RWPE2 (cell line): ENCODE data around the gene SRRM2.

Source experiments
- ATAC-seq: fragments of 200-7000 bp; cut with Tn5 transposase; 3 replicates; pipeline ENCODE4 v1.9.1; 2021; ENCODE audit warnings: low read depth
- DNase-seq: peaks from one replicate; pipeline ENCODE4 v3.0.0-alpha.2; 2020; ENCODE audit warnings: low spot score
- H3K27ac ChIP-seq: fragments of 450-650 bp; 2 replicates; pipeline ENCODE4 v1.5.1; 2017; ENCODE audit warnings: mild to moderate bottlenecking; ENCODE audit not compliant: poor library complexity, severe bottlenecking
- H3K27me3 ChIP-seq: fragments of 250-450 bp; sonication (Bioruptor Pico); 2 replicates; pipeline ENCODE4 v1.5.1; 2021; ENCODE audit warnings: mild to moderate bottlenecking, moderate library complexity; ENCODE audit not compliant: insufficient read depth, poor library complexity, severe bottlenecking
- H3K36me3 ChIP-seq: fragments of 250-450 bp; sonication (Bioruptor Pico); 2 replicates; pipeline ENCODE4 v1.5.1; 2020; ENCODE audit warnings: low read depth, mild to moderate bottlenecking, moderate library complexity
- H3K4me1 ChIP-seq: fragments of 250-450 bp; sonication (Bioruptor Pico); 2 replicates; pipeline ENCODE4 v1.5.1; 2021; ENCODE audit warnings: mild to moderate bottlenecking, moderate library complexity; ENCODE audit not compliant: insufficient read depth, poor library complexity, severe bottlenecking
- H3K4me3 ChIP-seq: fragments of 250-450 bp; sonication (Bioruptor Pico); 2 replicates; pipeline ENCODE4 v1.5.1; 2021; ENCODE audit warnings: mild to moderate bottlenecking, moderate library complexity; ENCODE audit not compliant: severe bottlenecking
- H3K9me3 ChIP-seq: fragments of 250-450 bp; sonication (Bioruptor Pico); 2 replicates; pipeline ENCODE4 v1.5.1; 2021; ENCODE audit warnings: mild to moderate bottlenecking, moderate library complexity; ENCODE audit not compliant: severe bottlenecking
- TF ChIP-seq, protein P1 (sequence below): fragments of 450-650 bp; IDR thresholded peaks from one replicate; pipeline ENCODE4 v1.5.1; 2017; ENCODE audit warnings: mild to moderate bottlenecking, moderate library complexity; ENCODE audit not compliant: poor library complexity, severe bottlenecking

SRRM2 gene

GRCh38 chr16:2783581-2784357, 31.3 kb downstream of the SRRM2 start:
- Histone ChIP-seq H3K27ac (no peak overlapping the region), H3K4me3 (no peak overlapping the region), H3K9me3 (no peaks in the 10 kb centered on the region), H3K36me3 (no peaks in the 10 kb centered on the region), H3K27me3 (peaks cover 4% of the 10 kb centered on the region), H3K4me1 (no peaks in the 10 kb centered on the region)
- TF ChIP-seq, protein P1, sequence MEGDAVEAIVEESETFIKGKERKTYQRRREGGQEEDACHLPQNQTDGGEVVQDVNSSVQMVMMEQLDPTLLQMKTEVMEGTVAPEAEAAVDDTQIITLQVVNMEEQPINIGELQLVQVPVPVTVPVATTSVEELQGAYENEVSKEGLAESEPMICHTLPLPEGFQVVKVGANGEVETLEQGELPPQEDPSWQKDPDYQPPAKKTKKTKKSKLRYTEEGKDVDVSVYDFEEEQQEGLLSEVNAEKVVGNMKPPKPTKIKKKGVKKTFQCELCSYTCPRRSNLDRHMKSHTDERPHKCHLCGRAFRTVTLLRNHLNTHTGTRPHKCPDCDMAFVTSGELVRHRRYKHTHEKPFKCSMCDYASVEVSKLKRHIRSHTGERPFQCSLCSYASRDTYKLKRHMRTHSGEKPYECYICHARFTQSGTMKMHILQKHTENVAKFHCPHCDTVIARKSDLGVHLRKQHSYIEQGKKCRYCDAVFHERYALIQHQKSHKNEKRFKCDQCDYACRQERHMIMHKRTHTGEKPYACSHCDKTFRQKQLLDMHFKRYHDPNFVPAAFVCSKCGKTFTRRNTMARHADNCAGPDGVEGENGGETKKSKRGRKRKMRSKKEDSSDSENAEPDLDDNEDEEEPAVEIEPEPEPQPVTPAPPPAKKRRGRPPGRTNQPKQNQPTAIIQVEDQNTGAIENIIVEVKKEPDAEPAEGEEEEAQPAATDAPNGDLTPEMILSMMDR: no peak
- ATAC-seq (no peak), DNase-seq (peak; percentile 31)

GRCh38 chr16:2784358-2785100, 32.1 kb downstream of the SRRM2 start:
- H3K36me3 ChIP-seq: no peaks in the 10 kb centered on the region

DNA sequence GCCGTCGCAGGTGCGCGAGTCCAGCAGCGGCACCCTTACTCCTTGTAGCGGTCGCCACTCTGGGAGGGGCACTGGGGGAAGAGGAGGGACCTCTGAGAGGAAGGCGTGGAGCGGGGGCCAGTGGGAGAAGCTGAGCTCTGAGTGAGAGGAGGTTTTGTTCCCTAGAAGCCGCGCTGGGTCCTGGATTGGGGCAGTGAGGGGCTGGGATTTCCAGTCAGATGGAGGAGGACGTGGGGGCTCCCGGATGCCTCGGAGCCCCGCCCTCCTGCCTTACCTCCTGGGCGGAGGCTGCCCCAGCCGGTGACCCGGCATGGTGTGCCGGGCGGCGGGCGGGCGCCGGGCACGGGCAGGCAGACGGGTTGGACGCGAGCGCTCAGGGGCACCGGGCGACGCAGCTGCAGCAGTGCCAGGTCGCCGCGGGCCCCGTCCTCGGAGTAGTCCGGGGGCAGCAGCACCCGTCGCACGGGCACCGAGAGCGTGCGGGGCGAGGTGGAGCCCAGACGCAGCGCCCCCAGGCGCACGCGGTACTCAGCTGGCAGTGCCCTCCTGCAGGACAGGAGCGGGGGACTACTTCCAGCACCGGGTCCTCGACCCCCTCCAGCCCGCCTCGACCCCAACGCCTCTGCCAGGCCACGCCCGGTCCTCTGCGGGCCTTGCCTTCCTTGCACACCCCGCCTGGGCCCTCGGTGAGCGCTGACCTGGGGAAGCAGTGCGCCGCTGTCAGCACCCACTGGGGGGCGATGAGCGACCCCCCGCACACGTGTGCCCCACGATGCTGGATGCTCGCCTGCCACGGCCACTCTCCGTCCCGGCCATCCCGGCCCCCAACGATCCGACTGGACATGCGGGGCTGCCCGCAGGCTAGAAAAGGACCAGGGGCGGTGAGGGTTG, 32.9 kb downstream of the SRRM2 start:
- Histone ChIP-seq H3K4me1 (no peaks in the 10 kb centered on the region), H3K4me3 (no peak overlapping the region), H3K9me3 (no peaks in the 10 kb centered on the region), H3K36me3 (no peaks in the 10 kb centered on the region), H3K27ac (no peak overlapping the region), H3K27me3 (peaks cover 4% of the 10 kb centered on the region)
- no peak for ATAC-seq
- TF ChIP-seq, protein P1: no peak
- DNase-seq: peak; percentile 58

More at GRCh38 chr16:2784358-2785100, 32.1 kb downstream of the SRRM2 start:
- Histone ChIP-seq H3K27ac (no peak overlapping the region), H3K4me3 (no peak overlapping the region), H3K27me3 (peaks cover 4% of the 10 kb centered on the region), H3K9me3 (no peaks in the 10 kb centered on the region), H3K4me1 (no peaks in the 10 kb centered on the region)
- DNase-seq: peak; percentile 53
- TF ChIP-seq, protein P1: no peak
- ATAC-seq: no peak

DNA sequence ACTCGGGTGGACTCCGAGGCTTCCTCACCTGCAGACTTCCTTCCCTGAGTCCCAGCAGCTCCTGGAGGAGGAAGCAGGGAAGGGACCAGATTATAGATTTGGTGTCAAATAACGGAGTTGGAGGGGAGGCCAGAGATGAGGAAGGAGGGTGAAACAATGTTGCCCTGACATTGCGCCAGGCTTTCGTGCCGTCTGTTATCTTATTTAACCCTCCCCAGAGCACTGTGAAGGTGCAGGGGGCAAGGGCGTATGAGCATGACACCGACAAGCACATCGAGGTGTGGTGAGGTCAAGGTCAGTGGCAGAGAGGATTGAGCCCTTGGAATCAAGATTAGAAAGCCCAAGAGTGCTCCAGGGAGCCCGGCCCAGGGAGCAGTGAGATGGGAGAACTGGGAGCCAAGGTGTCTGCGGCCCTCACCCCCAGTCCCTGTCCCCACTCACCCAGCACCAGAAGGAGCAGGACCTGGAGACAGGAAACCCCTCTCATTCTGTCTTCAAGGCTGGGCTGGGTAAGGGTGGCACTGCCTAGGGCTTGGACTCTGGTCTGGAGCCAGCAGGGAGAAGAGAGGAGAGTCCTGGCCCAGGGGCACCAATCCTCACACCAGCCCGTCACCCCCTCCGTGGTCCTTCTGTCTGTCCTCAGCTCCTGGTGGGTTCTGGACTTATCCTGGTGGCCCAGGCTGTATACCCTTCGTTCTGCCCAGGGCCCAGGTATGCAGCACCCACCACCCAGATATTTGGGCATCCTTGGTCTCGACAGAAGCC, 33.8 kb downstream of the SRRM2 start:
- H3K4me3 ChIP-seq: no peak overlapping the region
- H3K9me3 ChIP-seq: no peaks in the 10 kb centered on the region
- no peaks in the 10 kb centered on the region for H3K4me1 ChIP-seq
- H3K36me3 ChIP-seq: no peaks in the 10 kb centered on the region
- TF ChIP-seq, protein P1: no peak
- DNase-seq: peak; percentile 34
- no peak overlapping the region for H3K27ac ChIP-seq
- H3K27me3 ChIP-seq: peaks cover 4% of the 10 kb centered on the region
- peak; percentile 20; the same call in 1 of the 3 replicates for ATAC-seq
